Keratinocyte (primary cell): Measurements from ENCODE around the gene TTC39B.

Source experiments
- CTCF ChIP-seq, 3 experiments: IDR thresholded peaks in 1 of 3; conservative IDR thresholded peaks in 1 of 3; optimal IDR thresholded peaks in 1 of 3; 2 replicates in 2 of 3; 3 replicates in 1 of 3; pipeline versions ENCODE3 to v1.5.1; 2011; ENCODE audit warnings: low read length in 3 of 3, mild to moderate bottlenecking in 3 of 3, moderate library complexity in 2 of 3, control low read depth in 1 of 3, inconsistent platforms in 1 of 3; ENCODE audit not compliant: insufficient read depth in 2 of 3; ENCODE audit errors: extremely low read depth in 1 of 3
- EZH2 ChIP-seq: IDR thresholded peaks from one replicate; pipeline ENCODE4 v1.6.1; 2012; ENCODE audit warnings: inconsistent platforms, mild to moderate bottlenecking, low read length, moderate library complexity

- TF ChIP-seq CTCF (optimal IDR thresholded peaks at IDR 0.05 in 1 of 3, IDR thresholded peaks at IDR 0.05 in 1 of 3, conservative IDR thresholded peaks at IDR 0.05 in 1 of 3; ENCODE audit: extremely low read depth in 1 of 3, insufficient read depth in 2 of 3, low read length in 3 of 3): no peak
- no peak for TF ChIP-seq EZH2
Measured at GRCh38 chr9:15304632-15305031, 2.4 kb downstream of the TTC39B start.
